Neural progenitor cell (in vitro differentiated cells): ENCODE measurements around the gene SMARCC1. TPM values are rescaled to one million over a fixed set of nuclear protein-coding genes. Genes with fewer than 3 reads are reported as not detected.

Experiments used
- DNase-seq: peaks from one replicate; pipeline ENCODE4 v3.0.0-alpha.2; 2016; ENCODE audit warnings: low spot score
- H2AFZ ChIP-seq: fragments of 200-600 bp; sonication (generic); replicated peaks from 2 replicates; pipeline ENCODE4 v1.6.1; 2016; ENCODE audit warnings: antibody characterized with exemption
- H3F3A ChIP-seq: fragments of 200-600 bp; sonication (generic); 2 replicates; pipeline ENCODE4 v1.6.1; 2016; ENCODE audit warnings: antibody characterized with exemption, low read depth
- H3K27ac ChIP-seq: fragments of 200-600 bp; sonication (generic); 2 replicates; pipeline ENCODE4 v1.5.1; 2016; ENCODE audit warnings: mild to moderate bottlenecking
- H3K27me3 ChIP-seq: fragments of 200-600 bp; sonication (generic); 2 replicates; pipeline ENCODE4 v1.6.1; 2016; ENCODE audit warnings: mild to moderate bottlenecking, moderate library complexity
- H3K36me3 ChIP-seq: fragments of 200-600 bp; sonication (generic); 2 replicates; pipeline ENCODE4 v1.5.1; 2016
- H3K4me1 ChIP-seq: fragments of 200-600 bp; sonication (generic); 2 replicates; pipeline ENCODE4 v1.6.1; 2016; ENCODE audit warnings: mixed run types
- H3K4me2 ChIP-seq: fragments of 200-600 bp; sonication (generic); 2 replicates; pipeline ENCODE4 v1.6.1; 2016
- H3K4me3 ChIP-seq: fragments of 200-600 bp; sonication (generic); 2 replicates; pipeline ENCODE4 v1.5.1; 2016
- H3K79me2 ChIP-seq: fragments of 200-600 bp; sonication (generic); 2 replicates; pipeline ENCODE4 v1.6.1; 2016; ENCODE audit warnings: low read depth
- H3K9ac ChIP-seq: fragments of 200-600 bp; sonication (generic); 2 replicates; pipeline ENCODE4 v1.6.1; 2016
- H3K9me3 ChIP-seq: fragments of 200-600 bp; sonication (generic); 2 replicates; pipeline ENCODE4 v1.5.1; 2016; ENCODE audit warnings: low read depth
- H4K20me1 ChIP-seq: fragments of 200-600 bp; sonication (generic); 2 replicates; pipeline ENCODE4 v1.6.1; 2016; ENCODE audit warnings: low read depth
- H3K27ac Mint-ChIP-seq: 3 replicates; pipeline ENCODE4 v1.8.0; 2021; ENCODE audit warnings: mixed read lengths
- H3K27me3 Mint-ChIP-seq: 2 replicates; pipeline ENCODE4 v1.8.0; 2022; ENCODE audit warnings: low read depth, mild to moderate bottlenecking, inconsistent platforms, moderate library complexity, mixed read lengths; ENCODE audit not compliant: insufficient read depth
- H3K36me3 Mint-ChIP-seq: 3 replicates; pipeline ENCODE4 v1.8.0; 2021; ENCODE audit warnings: mixed read lengths
- H3K4me1 Mint-ChIP-seq: 3 replicates; pipeline ENCODE4 v1.8.0; 2021; ENCODE audit warnings: mixed read lengths
- H3K4me3 Mint-ChIP-seq: 3 replicates; pipeline ENCODE4 v1.8.0; 2021; ENCODE audit warnings: mild to moderate bottlenecking, moderate library complexity, mixed read lengths
- H3K9me3 Mint-ChIP-seq: 3 replicates; pipeline ENCODE4 v1.8.0; 2020; ENCODE audit warnings: mixed read lengths
- EZH2 ChIP-seq: fragments of 200-600 bp; sonication (generic); IDR thresholded peaks from 2 replicates; pipeline ENCODE4 v1.6.1; 2017; ENCODE audit warnings: antibody characterized with exemption, mild to moderate bottlenecking, moderate library complexity
- EZH2phosphoT487 ChIP-seq: fragments of 200-600 bp; sonication (generic); IDR thresholded peaks from 2 replicates; pipeline ENCODE4 v1.6.1; 2017; ENCODE audit warnings: antibody characterized with exemption
- total RNA-seq: library from RNA; depleted of rRNA; stranded (reverse); fragments of >200 nt; gene quantifications from 2 replicates; pipeline ENCODE4 v1.2.3, GENCODE V29; 2015; ENCODE audit warnings: low replicate concordance
- TF ChIP-seq, protein P1 (sequence below): fragments of 200-600 bp; sonication (generic); IDR thresholded peaks from 2 replicates; pipeline ENCODE4 v1.5.1; 2017; ENCODE audit warnings: antibody characterized with exemption, mild to moderate bottlenecking

The SMARCC1 gene
- total RNA-seq, 1 donor from 2014 or later, result 175 TPM

DNA sequence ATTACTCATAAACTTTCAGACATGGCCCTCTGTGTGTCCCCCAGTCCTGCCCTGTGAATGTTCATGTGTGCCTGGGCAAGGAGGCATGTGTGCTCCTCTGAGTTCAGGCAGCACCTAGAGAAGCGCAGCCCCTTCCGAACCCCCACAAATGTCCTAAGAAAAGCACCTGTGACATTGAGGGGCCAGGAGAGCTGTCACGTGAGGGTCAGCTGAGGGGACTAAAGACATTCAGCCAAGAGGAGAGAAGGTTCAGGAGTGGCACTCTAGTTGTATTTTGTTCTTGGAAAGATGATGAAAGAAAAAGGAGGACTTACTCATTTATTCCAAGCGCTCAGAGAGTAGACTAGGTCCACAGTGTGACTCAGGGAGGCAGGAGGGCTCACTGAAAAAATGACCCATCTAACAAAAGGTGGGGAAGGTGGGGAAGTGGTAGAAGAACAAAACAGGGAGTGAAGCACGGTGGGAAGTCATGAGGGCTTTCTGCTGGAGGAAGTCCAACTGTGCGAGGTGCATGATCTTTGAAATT, 240.0 kb downstream of the SMARCC1 start:
- no peaks in the 10 kb centered on the region for H4K20me1 ChIP-seq
- no peak overlapping the region for H2AFZ ChIP-seq
- H3K4me1 ChIP-seq, result peaks cover 17% of the 10 kb centered on the region
- no peak overlapping the region for H3K4me2 ChIP-seq
- H3K4me3 ChIP-seq, result no peak overlapping the region
- peaks cover 9% of the 10 kb centered on the region for H3K9me3 Mint-ChIP-seq
- no peaks in the 10 kb centered on the region for H3K9me3 ChIP-seq
- no peak overlapping the region for H3K9ac ChIP-seq
- H3K27me3 Mint-ChIP-seq, result peaks cover 10% of the 10 kb centered on the region
- H3K27ac ChIP-seq, result no peak overlapping the region
- no peak overlapping the region for H3K4me3 Mint-ChIP-seq
- no peaks in the 10 kb centered on the region for H3K36me3 ChIP-seq
- TF ChIP-seq, protein P1, sequence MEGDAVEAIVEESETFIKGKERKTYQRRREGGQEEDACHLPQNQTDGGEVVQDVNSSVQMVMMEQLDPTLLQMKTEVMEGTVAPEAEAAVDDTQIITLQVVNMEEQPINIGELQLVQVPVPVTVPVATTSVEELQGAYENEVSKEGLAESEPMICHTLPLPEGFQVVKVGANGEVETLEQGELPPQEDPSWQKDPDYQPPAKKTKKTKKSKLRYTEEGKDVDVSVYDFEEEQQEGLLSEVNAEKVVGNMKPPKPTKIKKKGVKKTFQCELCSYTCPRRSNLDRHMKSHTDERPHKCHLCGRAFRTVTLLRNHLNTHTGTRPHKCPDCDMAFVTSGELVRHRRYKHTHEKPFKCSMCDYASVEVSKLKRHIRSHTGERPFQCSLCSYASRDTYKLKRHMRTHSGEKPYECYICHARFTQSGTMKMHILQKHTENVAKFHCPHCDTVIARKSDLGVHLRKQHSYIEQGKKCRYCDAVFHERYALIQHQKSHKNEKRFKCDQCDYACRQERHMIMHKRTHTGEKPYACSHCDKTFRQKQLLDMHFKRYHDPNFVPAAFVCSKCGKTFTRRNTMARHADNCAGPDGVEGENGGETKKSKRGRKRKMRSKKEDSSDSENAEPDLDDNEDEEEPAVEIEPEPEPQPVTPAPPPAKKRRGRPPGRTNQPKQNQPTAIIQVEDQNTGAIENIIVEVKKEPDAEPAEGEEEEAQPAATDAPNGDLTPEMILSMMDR, result no peak
- TF ChIP-seq EZH2, result no peak
- TF ChIP-seq EZH2phosphoT487, result no peak
- H3K79me2 ChIP-seq, result no peaks in the 10 kb centered on the region
- no peak for DNase-seq
- peaks cover 24% of the 10 kb centered on the region for H3K4me1 Mint-ChIP-seq
- peaks cover 2% of the 10 kb centered on the region for H3F3A ChIP-seq
- H3K27me3 ChIP-seq, result no peaks in the 10 kb centered on the region
- no peaks in the 10 kb centered on the region for H3K36me3 Mint-ChIP-seq
- no peak overlapping the region for H3K27ac Mint-ChIP-seq

DNA sequence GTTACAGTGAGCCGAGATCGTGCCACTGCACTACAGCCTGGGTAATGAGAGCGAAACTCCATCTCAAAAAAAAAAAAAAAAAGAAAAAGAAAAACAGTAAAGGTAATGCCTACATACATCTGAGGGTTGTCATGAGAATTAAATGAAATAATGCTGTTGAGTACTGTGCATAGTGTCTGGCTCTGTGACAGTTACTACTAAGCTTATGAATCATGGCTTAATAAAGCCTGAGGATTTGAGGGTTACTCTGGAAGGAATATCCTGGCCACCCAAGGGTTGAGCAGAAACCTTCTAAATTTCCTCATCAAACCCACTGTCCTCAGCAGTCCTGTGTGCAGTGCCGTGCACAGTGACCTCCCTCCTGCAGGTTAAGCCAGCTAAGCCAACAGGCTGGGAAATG, 241.4 kb downstream of the SMARCC1 start:
- H3K27me3 Mint-ChIP-seq, result peaks cover 10% of the 10 kb centered on the region
- no peak overlapping the region for H3K9ac ChIP-seq
- H3K27ac Mint-ChIP-seq, result no peak overlapping the region
- no peaks in the 10 kb centered on the region for H3K27me3 ChIP-seq
- TF ChIP-seq, protein P1, result no peak
- TF ChIP-seq EZH2phosphoT487, result no peak
- TF ChIP-seq EZH2, result no peak
- H3K36me3 Mint-ChIP-seq, result no peaks in the 10 kb centered on the region
- DNase-seq, result no peak
- no peaks in the 10 kb centered on the region for H3K79me2 ChIP-seq
- no peaks in the 10 kb centered on the region for H3K9me3 ChIP-seq
- no peak overlapping the region for H2AFZ ChIP-seq
- no peaks in the 10 kb centered on the region for H3K36me3 ChIP-seq
- no peak overlapping the region for H3K4me3 Mint-ChIP-seq
- peaks cover 11% of the 10 kb centered on the region for H3F3A ChIP-seq
- H3K4me2 ChIP-seq, result no peak overlapping the region
- no peak overlapping the region for H3K27ac ChIP-seq
- H3K4me1 Mint-ChIP-seq, result peaks cover 28% of the 10 kb centered on the region
- no peak overlapping the region for H3K4me3 ChIP-seq
- no peaks in the 10 kb centered on the region for H4K20me1 ChIP-seq
- peaks cover 25% of the 10 kb centered on the region for H3K4me1 ChIP-seq
- H3K9me3 Mint-ChIP-seq, result peaks cover 10% of the 10 kb centered on the region

GRCh38 chr3:47536967-47537366, 244.7 kb downstream of the SMARCC1 start:
- Histone ChIP-seq H3K9me3 (no peaks in the 10 kb centered on the region), H3K9ac (no peak overlapping the region), H3K4me3 (no peak overlapping the region), H3K4me2 (peak overlapping the region; percentile 8), H3F3A (peaks cover 11% of the 10 kb centered on the region), H3K27me3 (no peaks in the 10 kb centered on the region), H4K20me1 (no peaks in the 10 kb centered on the region), H3K79me2 (no peaks in the 10 kb centered on the region), H3K4me1 (peaks cover 20% of the 10 kb centered on the region), H2AFZ (peak overlapping the region; percentile 78), H3K36me3 (no peaks in the 10 kb centered on the region), H3K27ac (peak overlapping the region; percentile 7)
- no peak overlapping the region for H3K4me3 Mint-ChIP-seq
- peak overlapping the region; percentile 78 for H3K27ac Mint-ChIP-seq
- H3K9me3 Mint-ChIP-seq, result peaks cover 20% of the 10 kb centered on the region
- peaks cover 22% of the 10 kb centered on the region for H3K4me1 Mint-ChIP-seq
- TF ChIP-seq EZH2phosphoT487, result no peak
- TF ChIP-seq EZH2, result no peak
- TF ChIP-seq, protein P1, result no peak
- DNase-seq, result no peak
- peaks cover 2% of the 10 kb centered on the region for H3K36me3 Mint-ChIP-seq
- H3K27me3 Mint-ChIP-seq, result peaks cover 7% of the 10 kb centered on the region
